HepG2 (cell line): ENCODE data around the gene MPPE1. TPM values are rescaled to one million over a fixed set of nuclear protein-coding genes. Genes with fewer than 3 reads are reported as not detected.

ENCODE experiments used
- BCL6 ChIP-seq: IDR thresholded peaks from 2 replicates; pipeline ENCODE4 v1.6.1; 2016; ENCODE audit warnings: missing genetic modification reagents, missing compliant biosample characterization
- CREB1 ChIP-seq, 2 experiments: fragments of 450-650 bp in 1 of 2; IDR thresholded peaks; 2 replicates each; pipeline ENCODE4 v1.6.1; 2016 to 2017; ENCODE audit warnings: control low read depth in 1 of 2, mild to moderate bottlenecking in 1 of 2, missing compliant biosample characterization in 1 of 2, missing genetic modification characterization in 1 of 2
- DR1 ChIP-seq: sonication (generic); formaldehyde crosslinking; IDR thresholded peaks from 2 replicates; pipeline ENCODE4 v1.8.0; 2021; ENCODE audit warnings: mild to moderate bottlenecking, missing genetic modification reagents, inconsistent platforms
- ELF1 ChIP-seq: sonication (generic); formaldehyde crosslinking; IDR thresholded peaks from 2 replicates; pipeline ENCODE4 v1.4.0; 2020; ENCODE audit warnings: missing genetic modification reagents
- KLF9 ChIP-seq: IDR thresholded peaks from 2 replicates; pipeline ENCODE4 v1.6.1; 2016; ENCODE audit warnings: low read depth
- KMT2B ChIP-seq: IDR thresholded peaks from 2 replicates; pipeline ENCODE4 v1.6.1; 2016; ENCODE audit warnings: missing genetic modification reagents, missing compliant biosample characterization
- PHF8 ChIP-seq: sonication (generic); formaldehyde crosslinking; IDR thresholded peaks from 2 replicates; pipeline ENCODE4 v1.5.0; 2020; ENCODE audit warnings: missing genetic modification reagents
- RARA ChIP-seq: IDR thresholded peaks from 2 replicates; pipeline ENCODE4 v1.6.1; 2016; ENCODE audit warnings: missing genetic modification reagents, missing compliant biosample characterization
- SALL1 ChIP-seq: sonication (generic); formaldehyde crosslinking; IDR thresholded peaks from 2 replicates; pipeline ENCODE4 v1.8.0; 2022; ENCODE audit warnings: mild to moderate bottlenecking, missing genetic modification reagents
- SOX5 ChIP-seq: IDR thresholded peaks from 2 replicates; pipeline ENCODE4 v1.6.1; 2016; ENCODE audit warnings: borderline replicate concordance
- TEAD3 ChIP-seq: optimal IDR thresholded peaks from 2 replicates; pipeline ENCODE3; 2016; ENCODE audit warnings: borderline replicate concordance
- THRA ChIP-seq: sonication (generic); formaldehyde crosslinking; IDR thresholded peaks from 2 replicates; pipeline ENCODE4 v1.4.0; 2020; ENCODE audit warnings: missing genetic modification reagents, borderline replicate concordance
- U2AF2 ChIP-seq: fragments of 200-400 bp; formaldehyde crosslinking; IDR thresholded peaks from 2 replicates; pipeline ENCODE4 v1.6.1; 2017; ENCODE audit warnings: low read depth, mild to moderate bottlenecking, low read length
- ZBTB21 ChIP-seq: sonication (generic); formaldehyde crosslinking; IDR thresholded peaks from 2 replicates; pipeline ENCODE4 v1.4.0; 2020; ENCODE audit warnings: missing genetic modification reagents
- ZNF20 ChIP-seq: sonication (generic); formaldehyde crosslinking; IDR thresholded peaks from 2 replicates; pipeline ENCODE4 v1.4.0; 2020; ENCODE audit warnings: mild to moderate bottlenecking, moderate library complexity, missing genetic modification reagents
- ZNF652 ChIP-seq: IDR thresholded peaks from 2 replicates; pipeline ENCODE4 v1.6.1; 2016; ENCODE audit warnings: low read depth, borderline replicate concordance
- ZNF788 ChIP-seq: sonication (generic); formaldehyde crosslinking; IDR thresholded peaks from 2 replicates; pipeline ENCODE4 v1.5.0; 2020; ENCODE audit warnings: mild to moderate bottlenecking, missing genetic modification reagents, borderline replicate concordance
- polyA plus RNA-seq, 8 experiments: library from polyadenylated mRNA; depleted of rRNA in 3 of 8; stranded (reverse) in 7 of 8; unstranded in 1 of 8; fragments of >200 nt; fragmentation: Illumina TruSeq in 4 of 8; extraction: Trizol in 4 of 8; gene quantifications; 2 replicates each; pipeline versions ENCODE4 v1.2.1 to v1.2.3, GENCODE V29; 2011 to 2016; ENCODE audit warnings: low read depth in 4 of 8, missing spikeins in 1 of 8, mixed read lengths in 1 of 8; ENCODE audit not compliant: insufficient read depth in 1 of 8
- total RNA-seq, 5 experiments: library from RNA; depleted of rRNA; stranded (reverse); fragments of >200 nt; fragmentation: Illumina TruSeq; extraction: Trizol; gene quantifications; 2 replicates each; pipeline ENCODE4 v1.2.3, GENCODE V29; 2016; ENCODE audit warnings: low read depth in 1 of 5
- TF ChIP-seq, protein P1 (sequence below): sonication (generic); formaldehyde crosslinking; IDR thresholded peaks from 2 replicates; pipeline ENCODE4 v1.5.0; 2020; ENCODE audit warnings: missing genetic modification reagents, mild to moderate bottlenecking, borderline replicate concordance
- TF ChIP-seq, protein P2 (sequence below): sonication (generic); formaldehyde crosslinking; IDR thresholded peaks from 2 replicates; pipeline ENCODE4 v1.4.0; 2020; ENCODE audit warnings: missing genetic modification reagents
- TF ChIP-seq, protein P3 (sequence below): sonication (generic); formaldehyde crosslinking; IDR thresholded peaks from 2 replicates; pipeline ENCODE4 v1.5.0; 2020; ENCODE audit warnings: missing genetic modification reagents
- TF ChIP-seq, protein P4 (sequence below): sonication (generic); formaldehyde crosslinking; IDR thresholded peaks from 2 replicates; pipeline ENCODE4 v1.4.0; 2020; ENCODE audit warnings: missing genetic modification reagents

Gene MPPE1
- total and polyA plus RNA-seq, 2 of the 13 experiments (the other 11 are each of a cell fraction or from before 2014, with no cell fraction given), result 9.6 to 11.9 TPM

DNA sequence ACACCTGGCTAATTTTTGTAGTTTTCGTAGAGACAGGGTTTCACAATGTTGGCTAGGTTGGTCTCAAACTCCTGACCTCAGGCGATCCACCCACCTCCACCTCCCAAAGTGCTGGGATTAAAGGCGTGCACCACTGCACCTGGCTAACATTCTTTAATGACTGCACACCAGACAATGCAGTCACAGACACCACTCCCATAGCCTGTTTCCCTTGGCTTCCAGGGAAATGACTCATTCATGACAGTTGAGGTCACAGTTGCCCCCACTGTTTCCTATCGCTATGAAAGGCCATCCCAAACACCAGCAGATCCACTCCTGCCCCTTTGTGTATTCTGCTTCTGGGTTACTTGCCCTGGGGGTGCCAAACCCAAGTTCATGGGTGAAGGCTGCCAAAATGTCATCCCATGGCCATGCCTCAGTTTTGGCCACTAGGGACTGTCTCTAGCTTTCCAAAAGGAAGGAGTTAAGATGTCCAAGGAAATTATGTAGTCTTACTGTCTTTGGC is 48.2 kb downstream of the MPPE1 start (continued):
- peak; percentile 64; the same call in 1 of the 2 replicates for TF ChIP-seq THRA
- TF ChIP-seq KLF9 (CRISPR knock-in tag), result no peak
- peak; percentile 73 for TF ChIP-seq TEAD3
- no peak for TF ChIP-seq KMT2B (CRISPR knock-in tag)
- no peak for TF ChIP-seq ZNF20 (CRISPR knock-in tag)
- peak; percentile 50 for TF ChIP-seq CREB1 (IDR thresholded peaks at IDR 0.05)
- no peak for TF ChIP-seq CREB1 (CRISPR knock-in tag; IDR thresholded peaks at IDR 0.05)
- 0 out of 2 replicates have a peak, but pooled peaks have one; percentile 17 for TF ChIP-seq ZNF788
- TF ChIP-seq, protein P1, sequence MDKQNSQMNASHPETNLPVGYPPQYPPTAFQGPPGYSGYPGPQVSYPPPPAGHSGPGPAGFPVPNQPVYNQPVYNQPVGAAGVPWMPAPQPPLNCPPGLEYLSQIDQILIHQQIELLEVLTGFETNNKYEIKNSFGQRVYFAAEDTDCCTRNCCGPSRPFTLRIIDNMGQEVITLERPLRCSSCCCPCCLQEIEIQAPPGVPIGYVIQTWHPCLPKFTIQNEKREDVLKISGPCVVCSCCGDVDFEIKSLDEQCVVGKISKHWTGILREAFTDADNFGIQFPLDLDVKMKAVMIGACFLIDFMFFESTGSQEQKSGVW (CRISPR knock-in tag), result no peak
- peak; percentile 42; the same call in 1 of the 2 replicates for TF ChIP-seq BCL6 (CRISPR knock-in tag)
- TF ChIP-seq ZBTB21, result peak; percentile 81
- TF ChIP-seq SALL1 (CRISPR knock-in tag), result peak; percentile 29; the same call in 1 of the 2 replicates
- TF ChIP-seq, protein P2, sequence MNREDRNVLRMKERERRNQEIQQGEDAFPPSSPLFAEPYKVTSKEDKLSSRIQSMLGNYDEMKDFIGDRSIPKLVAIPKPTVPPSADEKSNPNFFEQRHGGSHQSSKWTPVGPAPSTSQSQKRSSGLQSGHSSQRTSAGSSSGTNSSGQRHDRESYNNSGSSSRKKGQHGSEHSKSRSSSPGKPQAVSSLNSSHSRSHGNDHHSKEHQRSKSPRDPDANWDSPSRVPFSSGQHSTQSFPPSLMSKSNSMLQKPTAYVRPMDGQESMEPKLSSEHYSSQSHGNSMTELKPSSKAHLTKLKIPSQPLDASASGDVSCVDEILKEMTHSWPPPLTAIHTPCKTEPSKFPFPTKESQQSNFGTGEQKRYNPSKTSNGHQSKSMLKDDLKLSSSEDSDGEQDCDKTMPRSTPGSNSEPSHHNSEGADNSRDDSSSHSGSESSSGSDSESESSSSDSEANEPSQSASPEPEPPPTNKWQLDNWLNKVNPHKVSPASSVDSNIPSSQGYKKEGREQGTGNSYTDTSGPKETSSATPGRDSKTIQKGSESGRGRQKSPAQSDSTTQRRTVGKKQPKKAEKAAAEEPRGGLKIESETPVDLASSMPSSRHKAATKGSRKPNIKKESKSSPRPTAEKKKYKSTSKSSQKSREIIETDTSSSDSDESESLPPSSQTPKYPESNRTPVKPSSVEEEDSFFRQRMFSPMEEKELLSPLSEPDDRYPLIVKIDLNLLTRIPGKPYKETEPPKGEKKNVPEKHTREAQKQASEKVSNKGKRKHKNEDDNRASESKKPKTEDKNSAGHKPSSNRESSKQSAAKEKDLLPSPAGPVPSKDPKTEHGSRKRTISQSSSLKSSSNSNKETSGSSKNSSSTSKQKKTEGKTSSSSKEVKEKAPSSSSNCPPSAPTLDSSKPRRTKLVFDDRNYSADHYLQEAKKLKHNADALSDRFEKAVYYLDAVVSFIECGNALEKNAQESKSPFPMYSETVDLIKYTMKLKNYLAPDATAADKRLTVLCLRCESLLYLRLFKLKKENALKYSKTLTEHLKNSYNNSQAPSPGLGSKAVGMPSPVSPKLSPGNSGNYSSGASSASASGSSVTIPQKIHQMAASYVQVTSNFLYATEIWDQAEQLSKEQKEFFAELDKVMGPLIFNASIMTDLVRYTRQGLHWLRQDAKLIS (CRISPR knock-in tag), result no peak
- TF ChIP-seq, protein P3, sequence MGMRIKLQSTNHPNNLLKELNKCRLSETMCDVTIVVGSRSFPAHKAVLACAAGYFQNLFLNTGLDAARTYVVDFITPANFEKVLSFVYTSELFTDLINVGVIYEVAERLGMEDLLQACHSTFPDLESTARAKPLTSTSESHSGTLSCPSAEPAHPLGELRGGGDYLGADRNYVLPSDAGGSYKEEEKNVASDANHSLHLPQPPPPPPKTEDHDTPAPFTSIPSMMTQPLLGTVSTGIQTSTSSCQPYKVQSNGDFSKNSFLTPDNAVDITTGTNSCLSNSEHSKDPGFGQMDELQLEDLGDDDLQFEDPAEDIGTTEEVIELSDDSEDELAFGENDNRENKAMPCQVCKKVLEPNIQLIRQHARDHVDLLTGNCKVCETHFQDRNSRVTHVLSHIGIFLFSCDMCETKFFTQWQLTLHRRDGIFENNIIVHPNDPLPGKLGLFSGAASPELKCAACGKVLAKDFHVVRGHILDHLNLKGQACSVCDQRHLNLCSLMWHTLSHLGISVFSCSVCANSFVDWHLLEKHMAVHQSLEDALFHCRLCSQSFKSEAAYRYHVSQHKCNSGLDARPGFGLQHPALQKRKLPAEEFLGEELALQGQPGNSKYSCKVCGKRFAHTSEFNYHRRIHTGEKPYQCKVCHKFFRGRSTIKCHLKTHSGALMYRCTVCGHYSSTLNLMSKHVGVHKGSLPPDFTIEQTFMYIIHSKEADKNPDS (CRISPR knock-in tag), result no peak
- TF ChIP-seq DR1, result no peak
- TF ChIP-seq SOX5 (CRISPR knock-in tag), result peak; percentile 74; the same call in 1 of the 2 replicates
- peak; percentile 70 for TF ChIP-seq RARA (CRISPR knock-in tag)
- no peak for TF ChIP-seq ELF1 (CRISPR knock-in tag)
- TF ChIP-seq U2AF2, result no peak
- TF ChIP-seq ZNF652 (CRISPR knock-in tag), result 0 out of 2 replicates have a peak, but pooled peaks have one; percentile 13
- TF ChIP-seq PHF8 (CRISPR knock-in tag), result no peak
- TF ChIP-seq, protein P4, sequence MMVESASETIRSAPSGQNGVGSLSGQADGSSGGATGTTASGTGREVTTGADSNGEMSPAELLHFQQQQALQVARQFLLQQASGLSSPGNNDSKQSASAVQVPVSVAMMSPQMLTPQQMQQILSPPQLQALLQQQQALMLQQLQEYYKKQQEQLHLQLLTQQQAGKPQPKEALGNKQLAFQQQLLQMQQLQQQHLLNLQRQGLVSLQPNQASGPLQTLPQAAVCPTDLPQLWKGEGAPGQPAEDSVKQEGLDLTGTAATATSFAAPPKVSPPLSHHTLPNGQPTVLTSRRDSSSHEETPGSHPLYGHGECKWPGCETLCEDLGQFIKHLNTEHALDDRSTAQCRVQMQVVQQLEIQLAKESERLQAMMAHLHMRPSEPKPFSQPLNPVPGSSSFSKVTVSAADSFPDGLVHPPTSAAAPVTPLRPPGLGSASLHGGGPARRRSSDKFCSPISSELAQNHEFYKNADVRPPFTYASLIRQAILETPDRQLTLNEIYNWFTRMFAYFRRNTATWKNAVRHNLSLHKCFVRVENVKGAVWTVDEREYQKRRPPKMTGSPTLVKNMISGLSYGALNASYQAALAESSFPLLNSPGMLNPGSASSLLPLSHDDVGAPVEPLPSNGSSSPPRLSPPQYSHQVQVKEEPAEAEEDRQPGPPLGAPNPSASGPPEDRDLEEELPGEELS, result 0 out of 2 replicates have a peak, but pooled peaks have one; percentile 24
